Aorta (tissue), 5 donors: ENCODE results near the gene TMEM132D. TPM values are rescaled to one million over a fixed set of nuclear protein-coding genes. Genes with fewer than 3 reads are reported as not detected.

Source experiments
- ATAC-seq: fragments of 200-7000 bp; cut with Tn5 transposase; one replicate; pipeline ENCODE4 v1.9.1; 2022; ENCODE audit warnings: moderate library complexity; ENCODE audit not compliant: low FRiP score
- DNase-seq, 2 donors: peaks; one replicate each; pipeline ENCODE4 v3.0.0-alpha.2; 2020
- H3K27ac ChIP-seq, 2 donors: one replicate each; pipeline ENCODE4 v1.5.1; 2013; ENCODE audit warnings: low read length in 2 of 2, mild to moderate bottlenecking in 2 of 2, moderate library complexity in 2 of 2, control low read depth in 1 of 2, inconsistent platforms in 1 of 2, low read depth in 1 of 2
- H3K27me3 ChIP-seq, 2 donors: one replicate each; pipeline ENCODE4 v1.6.1; 2013; ENCODE audit warnings: control low read depth in 1 of 2, low read length in 1 of 2, mild to moderate bottlenecking in 1 of 2, moderate library complexity in 1 of 2; ENCODE audit not compliant: insufficient read depth in 2 of 2, control insufficient read depth in 1 of 2
- H3K36me3 ChIP-seq, 2 donors: one replicate each; pipeline ENCODE4 v1.6.1; 2013; ENCODE audit warnings: control low read depth in 1 of 2, low read length in 1 of 2, mild to moderate bottlenecking in 1 of 2; ENCODE audit not compliant: insufficient read depth in 2 of 2, control insufficient read depth in 1 of 2
- H3K4me1 ChIP-seq, 2 donors: one replicate each; pipeline ENCODE4 v1.6.1; 2013; ENCODE audit warnings: low read length in 2 of 2, control low read depth in 1 of 2, mild to moderate bottlenecking in 1 of 2, moderate library complexity in 1 of 2; ENCODE audit not compliant: insufficient read depth in 2 of 2, control insufficient read depth in 1 of 2
- H3K4me3 ChIP-seq, 2 donors: one replicate each; pipeline ENCODE4 v1.5.1; 2013; ENCODE audit warnings: low read length in 2 of 2, control low read depth in 1 of 2, mild to moderate bottlenecking in 1 of 2
- H3K9me3 ChIP-seq: one replicate; pipeline ENCODE4 v1.6.1; 2013; ENCODE audit warnings: mild to moderate bottlenecking, low read length; ENCODE audit not compliant: control insufficient read depth
- WGBS, 2 donors: extraction: QIAGEN DNeasy Blood & Tissue Kit; methylation state at CpG; one replicate each; pipeline ENCODE4 v1.1.7; 2013; 5-methylcytosine and 5-hydroxymethylcytosine counted together
- intact Hi-C, 2 donors: fragments of 100-400 bp; cut with DNase I; formaldehyde crosslinking; loops; one replicate each; pipeline versions ENCODE4 v1.14.2 to v1.15.0; 2022
- polyA plus RNA-seq, 2 donors: library from polyadenylated mRNA; stranded (reverse); fragments of 200-250 nt; gene quantifications; one replicate each; pipeline ENCODE4 v1.2.3, GENCODE V29; 2013
- total RNA-seq, 2 donors: library from RNA; stranded (reverse); fragmentation: NEBNext Ultra II Directional; extraction: Animal tissue kit (Norgen Biotek cat#: 25700); gene quantifications; one replicate each; pipeline ENCODE4 v1.2.1, GENCODE V29; 2021
- donor health status: healthy with polysubstance abuse.
- donor health status: Bipolar disorder and iron deficiency.
- donor health status: DM: no; HTN: no; CAD: no.
- donor health status: DM: no; HTN: no; CAD: no.
- donor health status: DM: yes; HTN: yes; CAD: no.

TMEM132D gene
- total and polyA plus RNA-seq, 4 donors, result not detected

DNA sequence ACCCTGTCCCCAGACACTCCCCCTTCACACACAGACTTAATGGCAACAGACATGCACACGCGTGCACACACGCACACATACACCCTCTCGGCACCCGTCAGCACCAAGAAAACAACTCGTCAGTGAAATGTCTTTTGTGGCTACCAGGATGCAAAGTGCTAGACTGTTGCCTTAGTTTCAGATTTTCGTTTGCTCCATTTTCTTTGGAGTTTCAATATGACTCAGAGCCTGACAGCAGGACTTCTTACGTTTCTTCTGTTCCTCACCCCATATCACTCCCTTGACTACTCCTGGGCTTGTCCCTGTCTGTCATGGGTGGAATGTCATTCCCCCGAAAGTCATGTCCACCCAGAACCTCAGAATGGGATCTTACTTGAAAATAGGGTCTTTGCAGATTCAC is 867.7 kb downstream of the TMEM132D start:
- H3K27ac ChIP-seq, result no peak overlapping the region

DNA sequence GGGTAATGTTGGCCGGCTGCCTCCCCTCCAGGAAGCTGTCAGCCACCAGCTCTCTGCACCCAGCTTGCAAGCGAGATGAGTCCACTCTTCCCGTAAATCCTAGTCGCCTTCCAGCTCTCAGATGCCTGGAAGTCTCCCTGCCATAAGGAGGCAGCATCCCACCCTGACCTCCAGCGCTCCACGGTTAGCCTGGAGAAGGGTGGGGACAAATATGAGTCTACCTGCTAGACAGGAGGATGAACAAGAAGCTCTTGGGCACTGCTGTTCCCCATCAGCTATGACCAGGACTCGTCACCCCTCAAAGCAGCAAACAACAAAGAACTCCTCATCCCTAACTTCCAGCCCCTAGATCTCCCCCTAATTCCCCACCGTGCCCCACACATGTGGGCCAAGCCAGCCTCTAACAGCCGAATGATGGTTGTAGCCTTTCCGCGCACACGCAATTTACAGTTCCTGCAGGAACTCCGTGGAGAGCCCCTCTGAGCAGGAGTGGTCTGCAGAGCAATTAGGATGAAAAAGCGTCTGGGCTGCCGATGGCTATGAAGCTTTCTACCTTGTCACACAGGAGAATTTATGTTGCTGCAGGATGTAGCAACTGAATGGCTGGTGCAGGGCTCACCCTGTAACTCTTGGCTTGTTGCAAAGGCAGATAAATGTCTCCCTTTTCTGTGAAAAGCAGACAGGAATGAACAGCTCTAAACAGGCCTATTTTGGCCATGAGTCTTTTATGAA is 869.1 kb downstream of the TMEM132D start:
- Histone ChIP-seq H3K36me3 (no peaks in the 10 kb centered on the region), H3K4me1 (no peaks in the 10 kb centered on the region), H3K9me3 (no peaks in the 10 kb centered on the region), H3K27me3 (no peaks in the 10 kb centered on the region), H3K27ac (no peak overlapping the region), H3K4me3 (no peak overlapping the region)
- ATAC-seq, result no peak
- intact Hi-C loops, result no loop called here
- DNase-seq, result no peak
- 62 to 70% methylated on average over 15 of the region's 15 CpGs for WGBS, 2 donors

More for the DNA sequence above, 867.7 kb downstream of the TMEM132D start:
- no peak for ATAC-seq
- Histone ChIP-seq H3K27me3 (no peaks in the 10 kb centered on the region), H3K4me3 (no peak overlapping the region), H3K36me3 (no peaks in the 10 kb centered on the region), H3K9me3 (no peaks in the 10 kb centered on the region), H3K4me1 (no peaks in the 10 kb centered on the region)
- DNase-seq, result no peak
- intact Hi-C loops, result no loop called here
- WGBS, 2 donors, result 82 to 91% methylated on average over 9 of the region's 9 CpGs

GRCh38 chr12:129028844-129029243 is 875.0 kb downstream of the TMEM132D start:
- 42 to 51% methylated on average over 16 of the region's 16 CpGs for WGBS, 2 donors
- DNase-seq (no peak), ATAC-seq (no peak)
- Histone ChIP-seq H3K27me3 (no peaks in the 10 kb centered on the region), H3K4me1 (no peaks in the 10 kb centered on the region), H3K9me3 (peaks cover 1% of the 10 kb centered on the region), H3K36me3 (no peaks in the 10 kb centered on the region), H3K4me3 (no peak overlapping the region), H3K27ac (no peak overlapping the region)
- intact Hi-C loops, result no loop called here

DNA sequence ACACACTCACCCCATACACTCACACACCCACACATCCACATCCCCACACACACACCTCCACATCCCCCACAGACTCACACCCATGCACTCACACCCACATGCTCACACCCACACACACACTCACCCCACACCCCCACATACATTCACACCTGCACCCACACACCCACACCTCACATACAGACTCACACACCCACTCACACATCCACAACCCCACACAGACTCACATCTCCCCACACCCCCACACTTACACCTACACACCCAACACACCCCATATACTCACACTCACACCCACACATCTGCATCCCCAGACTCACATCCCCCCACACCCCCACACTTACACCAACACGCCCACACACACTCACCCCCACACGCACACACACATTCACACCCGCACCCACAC is 878.8 kb downstream of the TMEM132D start:
- H3K9me3 ChIP-seq, result peaks cover 3% of the 10 kb centered on the region
- intact Hi-C loops, result no loop called here
- no peak for DNase-seq
- no peak overlapping the region for H3K27ac ChIP-seq
- WGBS, 2 donors, result 86 to 94% methylated on average over 3 of the region's 3 CpGs
- H3K4me3 ChIP-seq, result no peak overlapping the region
- no peaks in the 10 kb centered on the region for H3K36me3 ChIP-seq
- no peaks in the 10 kb centered on the region for H3K27me3 ChIP-seq
- ATAC-seq, result no peak
- no peaks in the 10 kb centered on the region for H3K4me1 ChIP-seq
